Effector CD8-positive, alpha-beta T cell (primary cell): ENCODE data around the gene RNFT2.
"Not testable (repeated sequence)": the region's sequence is repeated elsewhere in the genome, so short reads cannot be mapped to it uniquely, and the experiment has no call there.

ENCODE experiments used
- DNase-seq: peaks from one replicate; lab custom pipeline; 2025; lab: John Stamatoyannopoulos, UW

RNFT2 gene

GRCh38 chr12:116710370-116711150, 27.6 kb upstream of the RNFT2 start:
- DNase-seq = no peak

- no peak for DNase-seq
Observed at GRCh38 chr12:116712458-116713303, 25.4 kb upstream of the RNFT2 start.

GRCh38 chr12:116713527-116713926, 24.6 kb upstream of the RNFT2 start:
- no peak for DNase-seq

- DNase-seq = no peak
Observed at GRCh38 chr12:116714175-116714574, 23.9 kb upstream of the RNFT2 start.

- no peak for DNase-seq
Observed at GRCh38 chr12:116717466-116718437, 20.4 kb upstream of the RNFT2 start.

- no peak for DNase-seq
Observed at GRCh38 chr12:116718655-116719454, 19.3 kb upstream of the RNFT2 start.

GRCh38 chr12:116719731-116720528, 18.2 kb upstream of the RNFT2 start:
- no peak for DNase-seq

GRCh38 chr12:116722245-116722644, 15.9 kb upstream of the RNFT2 start:
- no peak for DNase-seq

- DNase-seq = no peak
Observed at GRCh38 chr12:116726694-116727093, 11.4 kb upstream of the RNFT2 start.

- DNase-seq = no peak
Observed at GRCh38 chr12:116727261-116727660, 10.9 kb upstream of the RNFT2 start.

- DNase-seq = no peak
Observed at GRCh38 chr12:116727891-116728290, 10.2 kb upstream of the RNFT2 start.

GRCh38 chr12:116731801-116732200, 6.3 kb upstream of the RNFT2 start:
- no peak for DNase-seq

GRCh38 chr12:116734156-116734768, 3.9 kb upstream of the RNFT2 start:
- no peak for DNase-seq

GRCh38 chr12:116735084-116735483, 3.0 kb upstream of the RNFT2 start:
- DNase-seq = no peak

- no peak for DNase-seq
Observed at GRCh38 chr12:116735951-116736599, 2.0 kb upstream of the RNFT2 start.

- DNase-seq = no peak
Observed at GRCh38 chr12:116736962-116737773, 947 bp upstream of the RNFT2 start.

- no peak for DNase-seq
Observed at GRCh38 chr12:116739381-116739887, 1.3 kb downstream of the RNFT2 start.

GRCh38 chr12:116742787-116743186, 4.7 kb downstream of the RNFT2 start:
- DNase-seq = not testable (repeated sequence)
